SK-N-SH treated with all-trans-retinoic acid at 6 μM for 48 hours (cell line): ENCODE measurements around the gene MYO15B.
A peak's percentile ranks its signal among the peaks of the same experiment; 100 is the strongest.

Experiments
- ATAC-seq: fragments of 200-7000 bp; cut with Tn5 transposase; 3 replicates; pipeline ENCODE4 v1.9.1; 2020; ENCODE audit warnings: mild to moderate bottlenecking, moderate library complexity
- ARNTL ChIP-seq: fragments of 450-650 bp; formaldehyde crosslinking; IDR thresholded peaks from 2 replicates; pipeline ENCODE4 v1.5.0; 2020; ENCODE audit warnings: low read depth, mild to moderate bottlenecking, moderate library complexity, borderline replicate concordance
- CREB5 ChIP-seq: fragments of 250-450 bp; sonication (Bioruptor Pico); IDR thresholded peaks from 2 replicates; pipeline ENCODE4 v1.5.1; 2020; ENCODE audit warnings: low read depth, mild to moderate bottlenecking, moderate library complexity
- CSDC2 ChIP-seq: fragments of 250-450 bp; sonication (Bioruptor Pico); IDR thresholded peaks from 2 replicates; pipeline ENCODE4 v1.5.0; 2020; ENCODE audit warnings: mild to moderate bottlenecking, moderate library complexity
- CSRNP3 ChIP-seq: fragments of 250-450 bp; sonication (Bioruptor Pico); IDR thresholded peaks from 2 replicates; pipeline ENCODE4 v1.5.1; 2021; ENCODE audit warnings: mild to moderate bottlenecking, moderate library complexity
- ESRRG ChIP-seq: fragments of 250-450 bp; sonication (Bioruptor Pico); IDR thresholded peaks from 2 replicates; pipeline ENCODE4 v1.6.1; 2021; ENCODE audit warnings: mild to moderate bottlenecking
- GLIS3 ChIP-seq: fragments of 250-450 bp; sonication (Bioruptor Pico); IDR thresholded peaks from 2 replicates; pipeline ENCODE4 v1.5.0; 2020; ENCODE audit warnings: mild to moderate bottlenecking, moderate library complexity
- ISL1 ChIP-seq: fragments of 250-450 bp; sonication (Bioruptor Pico); IDR thresholded peaks from 2 replicates; pipeline ENCODE4 v2.1.2; 2022; ENCODE audit warnings: mild to moderate bottlenecking, moderate library complexity
- OSR1 ChIP-seq: fragments of 250-450 bp; sonication (Bioruptor Pico); IDR thresholded peaks from 2 replicates; pipeline ENCODE4 v1.8.0; 2022; ENCODE audit warnings: moderate library complexity, mild to moderate bottlenecking, inconsistent platforms
- PATZ1 ChIP-seq: fragments of 250-450 bp; sonication (Bioruptor Pico); IDR thresholded peaks from 2 replicates; pipeline ENCODE4 v1.8.0; 2020; ENCODE audit warnings: mild to moderate bottlenecking, moderate library complexity, borderline replicate concordance
- POU6F1 ChIP-seq: fragments of 250-450 bp; sonication (Bioruptor Pico); IDR thresholded peaks from 2 replicates; pipeline ENCODE4 v1.8.0; 2021; ENCODE audit warnings: low read depth, mild to moderate bottlenecking, moderate library complexity, borderline replicate concordance
- PPARA ChIP-seq: fragments of 250-450 bp; sonication (Bioruptor Pico); IDR thresholded peaks from 2 replicates; pipeline ENCODE4 v1.5.0; 2020; ENCODE audit warnings: mild to moderate bottlenecking, borderline replicate concordance
- RARB ChIP-seq: fragments of 250-450 bp; sonication (Bioruptor Pico); IDR thresholded peaks from 2 replicates; pipeline ENCODE4 v1.8.0; 2021; ENCODE audit warnings: mild to moderate bottlenecking, moderate library complexity
- SNAI2 ChIP-seq: fragments of 250-450 bp; sonication (Bioruptor Pico); IDR thresholded peaks from 2 replicates; pipeline ENCODE4 v1.5.0; 2020; ENCODE audit warnings: mild to moderate bottlenecking, moderate library complexity
- TCF4 ChIP-seq: fragments of 250-450 bp; sonication (Bioruptor Pico); IDR thresholded peaks from 2 replicates; pipeline ENCODE4 v1.8.0; 2021; ENCODE audit warnings: mild to moderate bottlenecking, moderate library complexity, borderline replicate concordance
- TOX ChIP-seq: fragments of 250-450 bp; sonication (Bioruptor Pico); IDR thresholded peaks from 2 replicates; pipeline ENCODE4 v1.8.0; 2021; ENCODE audit warnings: mild to moderate bottlenecking, moderate library complexity, borderline replicate concordance
- TSHZ2 ChIP-seq: fragments of 250-450 bp; sonication (Bioruptor Pico); IDR thresholded peaks from 2 replicates; pipeline ENCODE4 v1.5.0; 2020; ENCODE audit warnings: mild to moderate bottlenecking, moderate library complexity
- ZC3H10 ChIP-seq: fragments of 250-450 bp; sonication (Bioruptor Pico); IDR thresholded peaks from 2 replicates; pipeline ENCODE4 v1.5.1; 2021; ENCODE audit warnings: mild to moderate bottlenecking, moderate library complexity
- ZFP30 ChIP-seq: fragments of 450-650 bp; formaldehyde crosslinking; IDR thresholded peaks from 2 replicates; pipeline ENCODE4 v1.5.0; 2022; ENCODE audit warnings: mild to moderate bottlenecking, moderate library complexity
- ZNF565 ChIP-seq: fragments of 450-650 bp; formaldehyde crosslinking; conservative IDR thresholded peaks from 2 replicates; pipeline ENCODE4 v1.5.0; 2020; ENCODE audit warnings: low read depth, mild to moderate bottlenecking, moderate library complexity
- ZNF70 ChIP-seq: fragments of 450-650 bp; formaldehyde crosslinking; IDR thresholded peaks from 2 replicates; pipeline ENCODE4 v1.5.0; 2020; ENCODE audit warnings: mild to moderate bottlenecking, moderate library complexity
- ZNF8 ChIP-seq: fragments of 450-650 bp; formaldehyde crosslinking; IDR thresholded peaks from 2 replicates; pipeline ENCODE4 v1.5.0; 2020; ENCODE audit warnings: mild to moderate bottlenecking, moderate library complexity

The MYO15B gene

GRCh38 chr17:75631353-75631752 lies 43.8 kb downstream of the MYO15B start:
- TF ChIP-seq PPARA (CRISPR knock-in tag) (no peak), ZNF565 (CRISPR knock-in tag) (no peak), SNAI2 (CRISPR knock-in tag) (no peak), GLIS3 (CRISPR knock-in tag) (no peak), TOX (CRISPR knock-in tag) (no peak), ZNF8 (CRISPR knock-in tag) (no peak), RARB (CRISPR knock-in tag) (no peak)
- ATAC-seq, result no peak

- no peak for ATAC-seq
- TF ChIP-seq CSRNP3 (CRISPR knock-in tag) (no peak), ZFP30 (CRISPR knock-in tag) (no peak), CSDC2 (CRISPR knock-in tag) (no peak), OSR1 (CRISPR knock-in tag) (no peak), TSHZ2 (no peak), ZNF565 (CRISPR knock-in tag) (no peak)
- TF ChIP-seq, all 23 proteins: peak for 0
Observed at GRCh38 chr17:75632428-75632827, 44.8 kb downstream of the MYO15B start.

- TF ChIP-seq RARB (CRISPR knock-in tag), result no peak
- TF ChIP-seq PATZ1, result no peak
- no peak for TF ChIP-seq OSR1 (CRISPR knock-in tag)
- no peak for TF ChIP-seq ARNTL
- no peak for TF ChIP-seq PPARA (CRISPR knock-in tag)
- TF ChIP-seq CSRNP3 (CRISPR knock-in tag), result no peak
- TF ChIP-seq ESRRG (CRISPR knock-in tag), result no peak
- no peak for TF ChIP-seq GLIS3 (CRISPR knock-in tag)
- no peak for TF ChIP-seq ISL1
- no peak for TF ChIP-seq CREB5 (CRISPR knock-in tag)
- peak; percentile 92 for ATAC-seq
Observed at GRCh38 chr17:75632863-75633485, 45.4 kb downstream of the MYO15B start, which contains the start of gene SMIM5. Gene SMIM5 (plus strand): TSS chr17:75633434. CDS start chr17:75640202, 6,768 bp downstream.

- peak; percentile 90 for ATAC-seq
- TF ChIP-seq ISL1, result no peak
- no peak for TF ChIP-seq ZNF70 (CRISPR knock-in tag)
- TF ChIP-seq ZFP30 (CRISPR knock-in tag), result no peak
- no peak for TF ChIP-seq POU6F1 (CRISPR knock-in tag)
- TF ChIP-seq ARNTL, result no peak
- TF ChIP-seq TCF4 (CRISPR knock-in tag), result no peak
- no peak for TF ChIP-seq PPARA (CRISPR knock-in tag)
- no peak for TF ChIP-seq TOX (CRISPR knock-in tag)
- TF ChIP-seq CREB5 (CRISPR knock-in tag), result no peak
- TF ChIP-seq ZNF565 (CRISPR knock-in tag), result no peak
- no peak for TF ChIP-seq GLIS3 (CRISPR knock-in tag)
- no peak for TF ChIP-seq ZC3H10
Observed at GRCh38 chr17:75633486-75634375, 46.1 kb downstream of the MYO15B start.
